PC-3 (cell line): ENCODE results near the gene SNAPC3. TPM values are rescaled to one million over a fixed set of nuclear protein-coding genes. Genes with fewer than 3 reads are reported as not detected.

Experiments
- ATAC-seq: fragments of 200-7000 bp; cut with Tn5 transposase; 2 replicates; pipeline ENCODE4 v1.9.1; 2020; ENCODE audit warnings: mild to moderate bottlenecking, moderate library complexity
- BruUV-seq: library from RNA; stranded (reverse); fragments of 400-500 nt; replicated peaks from 2 replicates; lab custom pipeline; 2021; lab: Mats Ljungman, UMichigan
- CTCF ChIA-PET: fragments of 300-600 bp; sonication (Branson Sonifier 250); formaldehyde crosslinking; loops from one replicate; lab custom pipeline; 2022; ENCODE audit warnings: antibody characterized with exemption; lab: Charles Lee
- POLR2A ChIA-PET: fragments of 300-600 bp; sonication (Branson Sonifier 250); formaldehyde crosslinking; loops from one replicate; lab custom pipeline; 2022; ENCODE audit warnings: antibody characterized with exemption; ENCODE audit not compliant: unreplicated experiment; lab: Charles Lee
- DNase-seq: peaks from one replicate; pipeline ENCODE4 v3.0.0-alpha.2; 2015
- H2AFZ ChIP-seq: fragments of 300-600 bp; sonication (generic); 2 replicates; pipeline ENCODE4 v1.6.0; 2016; ENCODE audit warnings: antibody characterized with exemption, low read length
- H3F3A ChIP-seq: fragments of 300-600 bp; sonication (generic); one replicate; pipeline ENCODE4 v1.6.0; 2017; ENCODE audit warnings: antibody characterized with exemption, low read length, control low read depth, mild to moderate bottlenecking; ENCODE audit not compliant: unreplicated experiment
- H3K27ac ChIP-seq: fragments of 300-600 bp; sonication (generic); 2 replicates; pipeline ENCODE4 v1.5.1; 2016; ENCODE audit warnings: mild to moderate bottlenecking, low read length
- H3K27me3 ChIP-seq: fragments of 300-600 bp; sonication (generic); 2 replicates; pipeline ENCODE4 v1.6.1; 2016; ENCODE audit warnings: low read length, mixed read lengths
- H3K36me3 ChIP-seq: fragments of 300-600 bp; sonication (generic); 2 replicates; pipeline ENCODE4 v1.6.1; 2016; ENCODE audit warnings: low read depth, mixed run types, low read length, mixed read lengths
- H3K4me1 ChIP-seq: fragments of 300-600 bp; sonication (generic); 2 replicates; pipeline ENCODE4 v1.5.1; 2016; ENCODE audit warnings: low read length; ENCODE audit not compliant: insufficient read depth
- H3K4me2 ChIP-seq: fragments of 300-600 bp; sonication (generic); 2 replicates; pipeline ENCODE4 v1.6.0; 2016; ENCODE audit warnings: low read length
- H3K4me3 ChIP-seq: fragments of 300-600 bp; sonication (generic); 2 replicates; pipeline ENCODE4 v1.5.1; 2016; ENCODE audit warnings: mild to moderate bottlenecking, low read length, mixed read lengths
- H3K79me2 ChIP-seq: fragments of 300-600 bp; sonication (generic); 2 replicates; pipeline ENCODE4 v1.6.1; 2017; ENCODE audit warnings: low read length, mixed read lengths
- H3K9ac ChIP-seq: fragments of 300-600 bp; sonication (generic); 2 replicates; pipeline ENCODE4 v1.6.0; 2016; ENCODE audit warnings: mild to moderate bottlenecking, low read length
- H3K9me2 ChIP-seq: fragments of 300-600 bp; sonication (generic); replicated peaks from 2 replicates; pipeline ENCODE4 v1.6.1; 2016; ENCODE audit warnings: mixed run types, low read length, mixed read lengths
- H3K9me3 ChIP-seq: fragments of 300-600 bp; sonication (generic); 2 replicates; pipeline ENCODE4 v1.6.1; 2016; ENCODE audit warnings: low read length, mixed read lengths
- H4K20me1 ChIP-seq: fragments of 300-600 bp; sonication (generic); 2 replicates; pipeline ENCODE4 v1.6.1; 2016; ENCODE audit warnings: low read length, mixed read lengths
- EZH2 ChIP-seq: fragments of 300-600 bp; sonication (generic); IDR thresholded peaks from one replicate; pipeline ENCODE4 v1.6.1; 2017; ENCODE audit warnings: antibody characterized with exemption, mild to moderate bottlenecking, low read length; ENCODE audit not compliant: unreplicated experiment
- EZH2phosphoT487 ChIP-seq: fragments of 300-600 bp; sonication (generic); IDR thresholded peaks from 2 replicates; pipeline ENCODE4 v1.6.1; 2018; ENCODE audit warnings: mild to moderate bottlenecking, antibody characterized with exemption, low read length, borderline replicate concordance
- intact Hi-C: fragments of 100-400 bp; cut with micrococcal nuclease; formaldehyde crosslinking; loops from 2 replicates; pipeline ENCODE4 v1.9.0; 2023
- total RNA-seq: library from RNA; depleted of rRNA; stranded (reverse); fragments of >200 nt; gene quantifications from 2 replicates; pipeline ENCODE4 v1.2.3, GENCODE V29; 2014
- TF ChIP-seq, protein P1 (sequence below): fragments of 300-600 bp; sonication (generic); conservative IDR thresholded peaks from 2 replicates; pipeline ENCODE4 v1.5.1; 2017; ENCODE audit warnings: antibody characterized with exemption, low read depth, mild to moderate bottlenecking, low read length

Gene SNAPC3
- total RNA-seq, 1 experiment from 2014 or later = 25.4 TPM

DNA sequence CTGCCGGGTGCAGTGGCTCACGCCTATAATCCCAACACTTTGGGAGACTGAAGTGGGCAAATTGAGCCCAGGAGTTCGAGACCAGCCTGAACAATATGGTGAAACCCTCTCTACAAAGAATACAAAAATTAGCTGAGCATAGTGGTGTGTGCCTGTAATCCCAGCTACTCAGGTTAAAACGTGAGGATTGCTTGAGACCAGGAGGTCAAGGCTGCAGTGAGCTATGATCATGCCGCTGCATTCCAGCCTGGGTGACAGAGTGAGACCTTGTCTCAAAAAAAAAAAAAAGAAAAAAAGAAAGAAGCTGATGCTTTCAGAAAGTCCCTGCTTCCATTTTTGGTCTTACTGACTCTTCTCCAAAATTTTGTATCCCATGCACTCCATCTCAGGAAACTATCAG, 31.3 kb downstream of the SNAPC3 start:
- no peaks in the 10 kb centered on the region for H4K20me1 ChIP-seq
- H3K9me3 ChIP-seq = no peaks in the 10 kb centered on the region
- POLR2A ChIA-PET = no interaction called here
- no TSS peak for BruUV-seq
- H3K79me2 ChIP-seq = no peaks in the 10 kb centered on the region
- peaks cover 31% of the 10 kb centered on the region for H3K36me3 ChIP-seq
- H2AFZ ChIP-seq = no peak overlapping the region
- TF ChIP-seq EZH2 = no peak
- TF ChIP-seq, protein P1, sequence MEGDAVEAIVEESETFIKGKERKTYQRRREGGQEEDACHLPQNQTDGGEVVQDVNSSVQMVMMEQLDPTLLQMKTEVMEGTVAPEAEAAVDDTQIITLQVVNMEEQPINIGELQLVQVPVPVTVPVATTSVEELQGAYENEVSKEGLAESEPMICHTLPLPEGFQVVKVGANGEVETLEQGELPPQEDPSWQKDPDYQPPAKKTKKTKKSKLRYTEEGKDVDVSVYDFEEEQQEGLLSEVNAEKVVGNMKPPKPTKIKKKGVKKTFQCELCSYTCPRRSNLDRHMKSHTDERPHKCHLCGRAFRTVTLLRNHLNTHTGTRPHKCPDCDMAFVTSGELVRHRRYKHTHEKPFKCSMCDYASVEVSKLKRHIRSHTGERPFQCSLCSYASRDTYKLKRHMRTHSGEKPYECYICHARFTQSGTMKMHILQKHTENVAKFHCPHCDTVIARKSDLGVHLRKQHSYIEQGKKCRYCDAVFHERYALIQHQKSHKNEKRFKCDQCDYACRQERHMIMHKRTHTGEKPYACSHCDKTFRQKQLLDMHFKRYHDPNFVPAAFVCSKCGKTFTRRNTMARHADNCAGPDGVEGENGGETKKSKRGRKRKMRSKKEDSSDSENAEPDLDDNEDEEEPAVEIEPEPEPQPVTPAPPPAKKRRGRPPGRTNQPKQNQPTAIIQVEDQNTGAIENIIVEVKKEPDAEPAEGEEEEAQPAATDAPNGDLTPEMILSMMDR = no peak
- TF ChIP-seq EZH2phosphoT487 = no peak
- H3K27ac ChIP-seq = no peak overlapping the region
- H3K27me3 ChIP-seq = no peaks in the 10 kb centered on the region
- no peaks in the 10 kb centered on the region for H3K9me2 ChIP-seq
- H3K9ac ChIP-seq = no peak overlapping the region
- no peak for ATAC-seq
- H3K4me3 ChIP-seq = no peak overlapping the region
- H3F3A ChIP-seq = no peaks in the 10 kb centered on the region
- H3K4me1 ChIP-seq = no peaks in the 10 kb centered on the region
- H3K4me2 ChIP-seq = no peak overlapping the region
- DNase-seq = no peak
- CTCF ChIA-PET = no interaction called here
- intact Hi-C loops = no loop called here

DNA sequence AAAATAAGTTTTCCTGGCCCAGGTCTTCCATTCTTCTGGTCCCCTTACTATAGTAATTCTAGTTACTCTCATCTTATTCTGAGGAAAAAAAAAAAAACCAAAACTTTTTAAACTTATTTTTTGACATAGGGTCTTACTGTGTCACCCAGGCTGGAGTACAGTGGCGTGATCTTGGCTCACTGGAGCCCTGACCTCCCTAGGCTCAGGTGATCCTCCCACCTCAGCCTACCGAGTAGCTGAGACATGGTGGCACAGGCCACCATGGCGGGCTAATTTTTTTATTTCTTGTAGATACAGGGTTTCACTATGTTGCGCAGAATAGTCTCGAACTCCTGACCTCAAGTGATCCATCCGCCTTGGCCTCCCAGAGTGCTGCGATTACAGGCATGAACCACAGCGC, 38.4 kb downstream of the SNAPC3 start:
- CTCF ChIA-PET = no interaction called here
- H3K9me2 ChIP-seq = no peaks in the 10 kb centered on the region
- peaks cover 47% of the 10 kb centered on the region; the same call in 1 of the 2 replicates for H3K36me3 ChIP-seq
- H3K4me2 ChIP-seq = no peak overlapping the region
- POLR2A ChIA-PET = no interaction called here
- H3K4me3 ChIP-seq = no peak overlapping the region
- no peaks in the 10 kb centered on the region for H3K79me2 ChIP-seq
- H2AFZ ChIP-seq = no peak overlapping the region
- no peaks in the 10 kb centered on the region for H3F3A ChIP-seq
- ATAC-seq = no peak
- H3K9me3 ChIP-seq = no peaks in the 10 kb centered on the region
- BruUV-seq = no TSS peak
- no peaks in the 10 kb centered on the region for H4K20me1 ChIP-seq
- no peaks in the 10 kb centered on the region for H3K27me3 ChIP-seq
- no peaks in the 10 kb centered on the region for H3K4me1 ChIP-seq
- intact Hi-C loops = no loop called here
- TF ChIP-seq, protein P1 = no peak
- TF ChIP-seq EZH2phosphoT487 = no peak
- TF ChIP-seq EZH2 = no peak
- no peak for DNase-seq
- no peak overlapping the region for H3K27ac ChIP-seq
- H3K9ac ChIP-seq = no peak overlapping the region

DNA sequence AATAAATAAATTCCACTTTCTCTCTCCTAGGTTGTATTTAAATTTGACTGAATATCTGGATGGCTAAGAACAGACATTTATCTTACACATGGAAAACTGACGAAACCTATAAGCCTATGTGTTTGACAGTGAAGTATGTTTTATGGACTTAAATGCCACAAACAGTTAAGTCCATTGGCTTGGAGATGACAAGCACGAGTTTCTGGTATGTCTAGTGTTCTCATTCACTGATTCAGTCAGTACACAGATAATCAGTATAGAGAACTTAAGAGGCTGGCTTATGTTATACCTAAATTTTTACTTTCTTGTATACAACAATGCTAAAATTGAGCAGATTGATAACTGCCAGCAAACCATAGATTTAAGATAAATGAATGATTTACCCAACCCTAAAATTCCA, 38.9 kb downstream of the SNAPC3 start:
- H3K79me2 ChIP-seq = no peaks in the 10 kb centered on the region
- no peaks in the 10 kb centered on the region for H4K20me1 ChIP-seq
- intact Hi-C loops = no loop called here
- no peak overlapping the region for H3K27ac ChIP-seq
- no peaks in the 10 kb centered on the region for H3K9me3 ChIP-seq
- TF ChIP-seq, protein P1 = no peak
- TF ChIP-seq EZH2phosphoT487 = no peak
- TF ChIP-seq EZH2 = no peak
- ChIA-PET POLR2A (no interaction called here), CTCF (no interaction called here)
- H3K9me2 ChIP-seq = no peaks in the 10 kb centered on the region
- no peaks in the 10 kb centered on the region for H3F3A ChIP-seq
- ATAC-seq (no peak), DNase-seq (no peak)
- H3K4me3 ChIP-seq = no peak overlapping the region
- H3K4me2 ChIP-seq = no peak overlapping the region
- H3K4me1 ChIP-seq = no peaks in the 10 kb centered on the region
- no peak overlapping the region for H3K9ac ChIP-seq
- H2AFZ ChIP-seq = no peak overlapping the region
- no TSS peak for BruUV-seq
- H3K27me3 ChIP-seq = no peaks in the 10 kb centered on the region
- H3K36me3 ChIP-seq = peaks cover 49% of the 10 kb centered on the region; the same call in 1 of the 2 replicates
